Measurements from ENCODE around the gene TPH2. TPM values are rescaled to one million over a fixed set of nuclear protein-coding genes. Genes with fewer than 3 reads are reported as not detected.

Gene TPH2
- total and polyA plus RNA-seq, 9 of the 15 experiments (the other 6 are each of a cell fraction or from before 2014, with no cell fraction given) = 0.06 to 0.28 (median 0.14) TPM; not detected in 4

DNA sequence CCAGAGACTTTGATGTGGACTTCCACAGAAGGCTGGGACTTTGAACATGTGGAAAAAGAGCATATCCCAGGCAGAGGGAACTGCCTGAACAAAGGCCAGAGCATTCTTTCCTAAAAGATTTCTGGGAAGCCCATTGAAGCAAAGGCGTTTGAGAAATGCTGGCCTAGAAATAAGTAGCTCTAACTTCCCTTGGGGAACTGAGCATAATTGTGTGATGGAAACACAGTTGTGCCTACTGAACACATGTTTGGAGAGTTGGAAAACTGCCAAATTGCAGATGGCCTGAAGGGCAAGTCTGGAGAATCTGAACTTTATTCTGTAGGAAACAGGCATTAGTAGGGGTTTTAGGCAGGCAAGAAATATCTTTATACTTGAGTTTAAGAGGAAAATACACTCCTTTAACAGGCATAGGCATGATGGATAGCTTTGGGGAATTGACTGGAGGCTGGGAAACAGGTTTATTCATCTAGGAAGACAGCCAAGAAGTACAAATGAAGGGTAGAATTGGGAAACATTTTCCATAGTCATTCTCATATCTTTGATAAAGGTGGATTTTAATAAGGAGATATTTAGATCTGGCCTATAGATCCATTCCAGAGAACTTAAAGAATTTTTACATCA lies 134.1 kb downstream of the TPH2 start:
- Histone ChIP-seq H3K36me3 (ENCODE audit: control insufficient read depth, insufficient read depth, low read length) (no peaks in the 10 kb centered on the region), H3K4me1 (replicated peaks in 1 of 2; ENCODE audit: control insufficient read depth in 2 of 2, insufficient read depth in 2 of 2, low read length in 2 of 2) (no peaks in the 10 kb centered on the region), H3K4me2 (ENCODE audit: insufficient read depth, low read length) (no peak overlapping the region), H2AFZ (ENCODE audit: low read depth, low read length) (no peak overlapping the region), H3K9me3 (replicated peaks; ENCODE audit: control insufficient read depth, insufficient read depth, low read depth, low read length) (no peaks in the 10 kb centered on the region), H4K20me1 (replicated peaks; ENCODE audit: control insufficient read depth, insufficient read depth, low read length) (no peaks in the 10 kb centered on the region), H3K27me3 (ENCODE audit: control insufficient read depth in 2 of 2, insufficient read depth in 2 of 2, low read length in 2 of 2) (no peaks in the 10 kb centered on the region), H3K9me1 (ENCODE audit: control insufficient read depth, insufficient read depth, low read length) (no peaks in the 10 kb centered on the region), H3K27ac (ENCODE audit: extremely low read depth, low read depth, low read length) (no peak overlapping the region), H3K9ac (ENCODE audit: insufficient read depth in 1 of 2, low read depth in 2 of 2, low read length in 2 of 2) (no peak overlapping the region), H3K79me2 (ENCODE audit: control insufficient read depth, insufficient read depth, low read length) (no peaks in the 10 kb centered on the region), H3K4me3 (no peak overlapping the region)
- TF ChIP-seq ZFP1 (CRISPR knock-in tag; IDR thresholded peaks at IDR 0.05) (no peak), ZNF274 (IDR thresholded peaks at IDR 0.05; ENCODE audit: borderline replicate concordance, low read depth, low read length) (no peak)
- BruUV-seq (replicated peaks) = no TSS peak
- FAIRE-seq (no peak), DNase-seq (ENCODE audit: extremely low read depth in 1 of 4, low spot score in 3 of 4) (no peak), ATAC-seq (no peak)
- POLR2A ChIA-PET = interaction anchor here (0.7 kb wide), 1 partner anchor 57 kb away, joined by 3 read pairs; no protein-coding TSS in a partner anchor
- in situ Hi-C loops (cut with MboI) (no loop called here), intact Hi-C loops (cut with micrococcal nuclease) (no loop called here)
- WGBS (ENCODE audit: insufficient coverage, low coverage, missing lambda C conversion rate) = 0% methylated on average over 1 of the region's 1 CpG
- CTCF ChIA-PET (ENCODE audit: low intra/inter-chr PET ratio) = no interaction called here

DNA sequence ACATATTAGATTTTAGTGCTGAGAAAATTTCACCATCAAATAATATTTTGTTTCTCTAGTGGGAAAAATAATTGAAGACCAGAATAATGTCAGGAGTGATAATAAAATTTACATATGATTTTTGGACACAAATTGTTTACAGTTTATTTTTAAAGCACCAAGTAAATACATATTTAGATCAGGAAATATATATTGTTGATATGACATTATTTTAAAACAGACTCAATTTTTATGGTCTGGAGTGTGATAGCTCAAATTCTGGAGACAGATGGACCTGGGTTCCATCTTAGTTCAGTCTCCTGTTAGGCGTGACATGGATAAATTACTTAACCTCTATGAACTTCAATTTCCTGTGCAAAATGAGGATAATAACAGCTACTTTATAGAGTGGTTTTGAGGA lies 135.4 kb downstream of the TPH2 start:
- Histone ChIP-seq H3K4me1 (replicated peaks in 1 of 2; ENCODE audit: control insufficient read depth in 2 of 2, insufficient read depth in 2 of 2, low read length in 2 of 2) (no peaks in the 10 kb centered on the region), H2AFZ (ENCODE audit: low read depth, low read length) (no peak overlapping the region), H4K20me1 (replicated peaks; ENCODE audit: control insufficient read depth, insufficient read depth, low read length) (no peaks in the 10 kb centered on the region), H3K9me3 (replicated peaks; ENCODE audit: control insufficient read depth, insufficient read depth, low read depth, low read length) (no peaks in the 10 kb centered on the region), H3K27ac (ENCODE audit: extremely low read depth, low read depth, low read length) (no peak overlapping the region), H3K79me2 (ENCODE audit: control insufficient read depth, insufficient read depth, low read length) (no peaks in the 10 kb centered on the region), H3K36me3 (ENCODE audit: control insufficient read depth, insufficient read depth, low read length) (no peaks in the 10 kb centered on the region), H3K9ac (ENCODE audit: insufficient read depth in 1 of 2, low read depth in 2 of 2, low read length in 2 of 2) (no peak overlapping the region), H3K9me1 (ENCODE audit: control insufficient read depth, insufficient read depth, low read length) (no peaks in the 10 kb centered on the region), H3K4me2 (ENCODE audit: insufficient read depth, low read length) (no peak overlapping the region), H3K4me3 (no peak overlapping the region), H3K27me3 (ENCODE audit: control insufficient read depth in 2 of 2, insufficient read depth in 2 of 2, low read length in 2 of 2) (no peaks in the 10 kb centered on the region)
- FAIRE-seq (no peak), DNase-seq (ENCODE audit: extremely low read depth in 1 of 4, low spot score in 3 of 4) (no peak), ATAC-seq (no peak)
- BruUV-seq (replicated peaks) = no TSS peak
- POLR2A ChIA-PET = no interaction called here
- CTCF ChIA-PET (ENCODE audit: low intra/inter-chr PET ratio) = no interaction called here
- intact Hi-C loops (cut with micrococcal nuclease) (no loop called here), in situ Hi-C loops (cut with MboI) (no loop called here)
- TF ChIP-seq CREBBP (IDR thresholded peaks at IDR 0.05; ENCODE audit: low read depth, low read length) (no peak), ZNF436 (CRISPR knock-in tag; IDR thresholded peaks at IDR 0.05) (no peak), POU5F1 (IDR thresholded peaks at IDR 0.05; ENCODE audit: borderline replicate concordance, low read depth, low read length, partially characterized antibody) (no peak), TRIM24 (IDR thresholded peaks at IDR 0.05) (no peak), GTF2E2 (tag; IDR thresholded peaks at IDR 0.05) (no peak), SRSF7 (optimal IDR thresholded peaks at IDR 0.05; ENCODE audit: low read depth, low read length) (no peak)
- 0% methylated on average over 1 of the region's 1 CpG for WGBS (ENCODE audit: insufficient coverage, low coverage, missing lambda C conversion rate)

Measured in K562 (cell line).